Breast epithelium (tissue), 4 donors: ENCODE data around the gene PLA2G12B. TPM values are rescaled to one million over a fixed set of nuclear protein-coding genes. Genes with fewer than 3 reads are reported as not detected.

Source experiments
- DNase-seq, 2 donors: peaks; one replicate each; pipeline ENCODE4 v3.0.0-alpha.2; 2019; ENCODE audit warnings: low spot score in 2 of 2
- H3K27ac ChIP-seq, 2 donors: fragments of 200-600 bp; sonication (generic) in 1 of 2; one replicate each; pipeline ENCODE4 v1.5.1; 2016 to 2019; ENCODE audit warnings: mild to moderate bottlenecking in 1 of 2
- H3K27me3 ChIP-seq, 2 donors: fragments of 200-600 bp; sonication (generic) in 1 of 2; one replicate each; pipeline versions ENCODE4 v1.5.1 to v1.6.0; 2017 to 2019; ENCODE audit warnings: control low read depth in 1 of 2, mild to moderate bottlenecking in 1 of 2
- H3K36me3 ChIP-seq: fragments of 200-600 bp; one replicate; pipeline ENCODE4 v1.5.1; 2019
- H3K4me1 ChIP-seq, 2 donors: fragments of 200-600 bp; sonication (generic); one replicate each; pipeline ENCODE4 v1.5.1; 2016 to 2019; ENCODE audit warnings: control low read depth in 1 of 2
- H3K4me3 ChIP-seq, 3 donors: fragments of 200-600 bp; sonication (generic); 1 replicate in 2 of 3; 2 replicates in 1 of 3; pipeline ENCODE4 v1.5.1; 2016 to 2019; ENCODE audit warnings: mild to moderate bottlenecking in 3 of 3, moderate library complexity in 2 of 3
- H3K9me3 ChIP-seq, 2 donors: fragments of 200-600 bp; sonication (generic) in 1 of 2; one replicate each; pipeline ENCODE4 v1.5.1; 2016 to 2019; ENCODE audit warnings: control low read depth in 1 of 2
- POLR2A ChIP-seq: fragments of 450-650 bp; IDR thresholded peaks from one replicate; pipeline ENCODE4 v1.6.1; 2016; ENCODE audit warnings: antibody characterized with exemption, mild to moderate bottlenecking, moderate library complexity
- POLR2AphosphoS5 ChIP-seq, 3 donors: sonication (generic); formaldehyde crosslinking; IDR thresholded peaks; one replicate each; pipeline ENCODE4 v1.6.1; 2017; ENCODE audit warnings: antibody characterized with exemption in 3 of 3
- intact Hi-C: fragments of 100-400 bp; cut with DNase I; formaldehyde crosslinking; loops from one replicate; pipeline ENCODE4 v1.15.1; 2023; ENCODE audit warnings: low total_unique reads
- total RNA-seq, 3 donors: library from RNA; depleted of rRNA; stranded (reverse); fragments of >200 nt; gene quantifications; one replicate each; pipeline ENCODE4 v1.1.0, GENCODE V29; 2016
- TF ChIP-seq, protein P1 (sequence below), 3 donors: fragments of 450-650 bp; IDR thresholded peaks; one replicate each; pipeline ENCODE4 v1.5.1; 2016 to 2017; ENCODE audit warnings: antibody characterized with exemption in 3 of 3, mild to moderate bottlenecking in 3 of 3, moderate library complexity in 3 of 3

PLA2G12B gene
- total RNA-seq, 3 donors from 2014 or later, result not detected

DNA sequence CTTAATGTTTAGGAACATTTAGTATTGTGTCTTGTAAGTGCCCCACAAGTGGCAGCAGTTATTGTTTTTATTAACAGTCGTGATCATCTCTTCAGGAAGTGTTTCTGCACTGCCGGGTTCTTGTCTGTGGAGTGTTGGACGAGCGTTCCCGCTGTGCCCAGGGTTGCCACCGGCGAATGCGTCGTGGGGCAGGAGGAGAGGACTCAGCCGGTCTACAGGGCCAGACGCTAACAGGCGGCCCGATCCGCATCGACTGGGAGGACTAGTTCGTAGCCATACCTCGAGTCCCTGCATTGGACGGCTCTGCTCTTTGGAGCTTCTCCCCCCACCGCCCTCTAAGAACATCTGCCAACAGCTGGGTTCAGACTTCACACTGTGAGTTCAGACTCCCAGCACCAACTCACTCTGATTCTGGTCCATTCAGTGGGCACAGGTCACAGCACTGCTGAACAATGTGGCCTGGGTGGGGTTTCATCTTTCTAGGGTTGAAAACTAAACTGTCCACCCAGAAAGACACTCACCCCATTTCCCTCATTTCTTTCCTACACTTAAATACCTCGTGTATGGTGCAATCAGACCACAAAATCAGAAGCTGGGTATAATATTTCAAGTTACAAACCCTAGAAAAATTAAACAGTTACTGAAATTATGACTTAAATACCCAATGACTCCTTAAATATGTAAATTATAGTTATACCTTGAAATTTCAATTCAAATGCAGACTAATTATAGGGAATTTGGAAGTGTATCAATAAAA, 22.2 kb downstream of the PLA2G12B start:
- Histone ChIP-seq H3K4me1 (no peaks in the 10 kb centered on the region), H3K36me3 (no peaks in the 10 kb centered on the region), H3K9me3 (no peaks in the 10 kb centered on the region), H3K27ac (no peak overlapping the region), H3K27me3 (no peaks in the 10 kb centered on the region), H3K4me3 (no peak overlapping the region)
- TF ChIP-seq, protein P1, sequence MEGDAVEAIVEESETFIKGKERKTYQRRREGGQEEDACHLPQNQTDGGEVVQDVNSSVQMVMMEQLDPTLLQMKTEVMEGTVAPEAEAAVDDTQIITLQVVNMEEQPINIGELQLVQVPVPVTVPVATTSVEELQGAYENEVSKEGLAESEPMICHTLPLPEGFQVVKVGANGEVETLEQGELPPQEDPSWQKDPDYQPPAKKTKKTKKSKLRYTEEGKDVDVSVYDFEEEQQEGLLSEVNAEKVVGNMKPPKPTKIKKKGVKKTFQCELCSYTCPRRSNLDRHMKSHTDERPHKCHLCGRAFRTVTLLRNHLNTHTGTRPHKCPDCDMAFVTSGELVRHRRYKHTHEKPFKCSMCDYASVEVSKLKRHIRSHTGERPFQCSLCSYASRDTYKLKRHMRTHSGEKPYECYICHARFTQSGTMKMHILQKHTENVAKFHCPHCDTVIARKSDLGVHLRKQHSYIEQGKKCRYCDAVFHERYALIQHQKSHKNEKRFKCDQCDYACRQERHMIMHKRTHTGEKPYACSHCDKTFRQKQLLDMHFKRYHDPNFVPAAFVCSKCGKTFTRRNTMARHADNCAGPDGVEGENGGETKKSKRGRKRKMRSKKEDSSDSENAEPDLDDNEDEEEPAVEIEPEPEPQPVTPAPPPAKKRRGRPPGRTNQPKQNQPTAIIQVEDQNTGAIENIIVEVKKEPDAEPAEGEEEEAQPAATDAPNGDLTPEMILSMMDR (IDR thresholded peaks at IDR 0.05), result no peak
- no peak for TF ChIP-seq POLR2A
- no peak for TF ChIP-seq POLR2AphosphoS5 (IDR thresholded peaks at IDR 0.05)
- intact Hi-C loops, result no loop called here
- DNase-seq, result no peak

DNA sequence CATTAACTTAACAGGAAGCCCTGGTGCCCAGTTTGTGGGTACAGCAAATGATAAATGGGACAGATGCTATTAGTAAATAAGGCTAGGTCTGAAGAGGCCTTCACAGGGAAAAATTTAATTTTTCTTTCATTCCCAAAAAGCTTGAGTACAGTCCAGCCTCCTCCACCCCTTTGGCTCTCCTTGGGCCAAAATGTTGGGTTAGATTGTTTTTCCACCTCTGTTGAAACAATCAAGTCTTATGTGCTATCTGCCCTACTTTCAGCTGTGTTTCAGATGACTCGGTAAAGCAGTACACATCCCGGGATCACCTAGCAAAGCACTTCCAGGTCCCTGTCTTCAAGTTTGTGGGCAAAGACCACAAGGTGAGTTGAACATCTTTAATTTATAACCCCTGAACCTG, 24.3 kb downstream of the PLA2G12B start:
- TF ChIP-seq, protein P1 (IDR thresholded peaks at IDR 0.05), result no peak
- no peak for TF ChIP-seq POLR2AphosphoS5 (IDR thresholded peaks at IDR 0.05)
- no peak for TF ChIP-seq POLR2A
- Histone ChIP-seq H3K4me1 (no peaks in the 10 kb centered on the region), H3K27ac (no peak overlapping the region), H3K4me3 (no peak overlapping the region), H3K9me3 (no peaks in the 10 kb centered on the region), H3K36me3 (no peaks in the 10 kb centered on the region), H3K27me3 (no peaks in the 10 kb centered on the region)
- no peak for DNase-seq
- intact Hi-C loops, result no loop called here

DNA sequence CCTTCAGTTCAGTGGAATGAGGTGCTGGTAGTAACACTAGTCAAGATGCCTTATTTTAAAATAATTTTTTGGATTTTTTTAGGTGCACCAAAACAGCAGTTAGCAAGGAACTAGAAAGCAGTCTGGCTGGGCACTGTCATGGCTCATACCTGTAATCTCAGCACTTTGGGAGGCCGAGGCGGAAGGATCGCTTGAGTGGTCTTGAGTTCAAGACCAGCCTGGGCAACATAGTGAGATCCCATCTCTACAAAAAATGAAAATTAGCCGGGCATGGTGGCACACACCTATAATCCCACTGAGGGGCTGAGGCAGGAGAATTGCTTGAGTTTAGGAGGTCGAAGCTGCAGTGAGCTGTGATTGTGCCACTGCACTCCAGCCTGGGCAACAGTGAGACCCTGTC, 25.8 kb downstream of the PLA2G12B start:
- Histone ChIP-seq H3K9me3 (no peaks in the 10 kb centered on the region), H3K36me3 (no peaks in the 10 kb centered on the region), H3K27me3 (no peaks in the 10 kb centered on the region), H3K4me1 (no peaks in the 10 kb centered on the region), H3K27ac (no peak overlapping the region), H3K4me3 (no peak overlapping the region)
- intact Hi-C loops, result no loop called here
- DNase-seq, result no peak
- TF ChIP-seq POLR2AphosphoS5 (IDR thresholded peaks at IDR 0.05) (no peak), POLR2A (no peak)
- TF ChIP-seq, protein P1 (IDR thresholded peaks at IDR 0.05), result no peak

DNA sequence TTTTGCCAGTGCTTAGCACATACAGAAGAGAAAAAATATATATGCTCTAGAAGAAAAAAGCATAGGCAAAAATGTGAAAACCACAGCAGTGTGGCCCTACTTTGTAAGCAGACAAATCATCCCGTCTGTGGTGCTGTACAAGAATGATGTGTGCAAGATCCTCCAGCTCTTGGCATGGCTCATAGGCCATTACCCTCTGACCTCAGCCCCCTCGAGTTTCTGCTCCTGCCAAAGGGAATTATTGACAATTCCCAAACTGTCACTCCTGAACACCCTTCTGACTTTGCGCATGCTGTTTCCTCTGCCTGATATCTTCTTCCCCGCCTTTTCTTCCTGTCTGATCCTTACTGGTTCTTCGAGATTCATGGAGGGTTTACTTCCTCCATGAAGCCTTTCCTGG, 27.1 kb downstream of the PLA2G12B start:
- no peaks in the 10 kb centered on the region for H3K9me3 ChIP-seq

DNA sequence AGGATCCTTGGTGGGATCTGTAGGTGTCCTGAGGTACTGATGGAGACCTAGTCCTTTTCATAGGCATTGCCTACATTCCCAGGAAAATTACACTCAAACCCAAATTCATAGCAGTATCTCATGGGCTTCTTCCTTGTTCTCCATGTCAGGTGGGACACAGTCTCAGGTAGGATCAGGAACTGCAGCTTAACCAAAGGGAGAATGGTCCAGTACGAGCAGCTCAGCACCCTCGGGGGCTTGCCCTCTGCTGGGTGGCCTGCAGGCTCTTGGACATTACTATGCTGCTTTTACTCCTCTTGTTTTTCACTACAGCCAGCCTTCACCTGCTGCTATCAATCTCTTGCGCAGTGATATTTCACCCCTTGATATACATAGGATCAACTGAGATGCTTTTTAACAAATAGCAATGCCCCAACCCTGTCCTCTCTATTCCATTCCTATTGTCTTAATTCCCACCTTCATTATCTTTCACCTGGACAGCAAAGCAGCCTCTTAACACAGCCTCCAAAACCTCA, 28.6 kb downstream of the PLA2G12B start:
- no peaks in the 10 kb centered on the region for H3K4me1 ChIP-seq
- DNase-seq, result no peak
- H3K27ac ChIP-seq, result no peak overlapping the region
- no peaks in the 10 kb centered on the region for H3K27me3 ChIP-seq
- intact Hi-C loops, result no loop called here
- no peak for TF ChIP-seq POLR2A
- TF ChIP-seq, protein P1 (IDR thresholded peaks at IDR 0.05), result no peak
- no peak for TF ChIP-seq POLR2AphosphoS5 (IDR thresholded peaks at IDR 0.05)
- no peak overlapping the region for H3K4me3 ChIP-seq
- no peaks in the 10 kb centered on the region for H3K36me3 ChIP-seq
- peaks cover 0 to 9% of the 10 kb centered on the region in 2 donors for H3K9me3 ChIP-seq

More for the DNA sequence above, 27.1 kb downstream of the PLA2G12B start:
- intact Hi-C loops, result no loop called here
- no peak for TF ChIP-seq POLR2A
- TF ChIP-seq POLR2AphosphoS5 (IDR thresholded peaks at IDR 0.05), result no peak
- TF ChIP-seq, protein P1 (IDR thresholded peaks at IDR 0.05), result no peak
- Histone ChIP-seq H3K36me3 (no peaks in the 10 kb centered on the region), H3K27me3 (no peaks in the 10 kb centered on the region), H3K4me1 (no peaks in the 10 kb centered on the region), H3K4me3 (no peak overlapping the region), H3K27ac (no peak overlapping the region)
- DNase-seq, result no peak
